IPS-15b (cell line): ENCODE measurements around the gene IFNL1.
"Not testable (repeated sequence)": the region's sequence is repeated elsewhere in the genome, so short reads cannot be mapped to it uniquely, and the experiment has no call there.

ENCODE experiments used
- H3K27me3 ChIP-seq: one replicate; pipeline ENCODE4 v1.6.1; 2013; ENCODE audit warnings: low read length; ENCODE audit not compliant: control insufficient read depth, insufficient read depth
- H3K36me3 ChIP-seq: one replicate; pipeline ENCODE4 v1.6.1; 2013; ENCODE audit warnings: low read length; ENCODE audit not compliant: control insufficient read depth, insufficient read depth
- H3K4me1 ChIP-seq: one replicate; pipeline ENCODE4 v1.6.1; 2013; ENCODE audit warnings: mild to moderate bottlenecking, low read length; ENCODE audit not compliant: control insufficient read depth, insufficient read depth
- H3K4me3 ChIP-seq: one replicate; pipeline ENCODE4 v1.5.1; 2013; ENCODE audit warnings: low read depth, low read length
- H3K9ac ChIP-seq: one replicate; pipeline ENCODE4 v1.6.1; 2013; ENCODE audit warnings: low read depth, mild to moderate bottlenecking, low read length
- H3K9me3 ChIP-seq: one replicate; pipeline ENCODE4 v1.6.1; 2013; ENCODE audit warnings: mild to moderate bottlenecking, low read length; ENCODE audit not compliant: control insufficient read depth, insufficient read depth

The IFNL1 gene

DNA sequence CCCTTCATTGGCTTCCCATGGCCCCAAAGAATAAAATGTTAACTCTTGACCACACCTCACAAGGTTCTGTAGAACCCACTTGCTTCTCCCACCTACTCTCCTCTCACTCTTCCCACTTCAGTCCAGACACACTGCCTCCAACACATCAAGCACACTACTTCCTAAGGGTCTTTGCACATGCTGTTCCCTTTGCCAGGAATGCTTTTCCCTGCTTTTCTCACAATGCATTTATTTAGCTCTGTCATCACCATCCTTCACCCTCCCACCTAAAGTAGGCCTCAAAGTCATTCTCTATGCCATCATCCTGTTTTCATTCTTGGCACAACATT lies 7.9 kb downstream of the IFNL1 start:
- H3K27me3 ChIP-seq = peaks cover 12% of the 10 kb centered on the region
- peaks cover 16% of the 10 kb centered on the region for H3K4me1 ChIP-seq
- H3K9me3 ChIP-seq = no peaks in the 10 kb centered on the region

DNA sequence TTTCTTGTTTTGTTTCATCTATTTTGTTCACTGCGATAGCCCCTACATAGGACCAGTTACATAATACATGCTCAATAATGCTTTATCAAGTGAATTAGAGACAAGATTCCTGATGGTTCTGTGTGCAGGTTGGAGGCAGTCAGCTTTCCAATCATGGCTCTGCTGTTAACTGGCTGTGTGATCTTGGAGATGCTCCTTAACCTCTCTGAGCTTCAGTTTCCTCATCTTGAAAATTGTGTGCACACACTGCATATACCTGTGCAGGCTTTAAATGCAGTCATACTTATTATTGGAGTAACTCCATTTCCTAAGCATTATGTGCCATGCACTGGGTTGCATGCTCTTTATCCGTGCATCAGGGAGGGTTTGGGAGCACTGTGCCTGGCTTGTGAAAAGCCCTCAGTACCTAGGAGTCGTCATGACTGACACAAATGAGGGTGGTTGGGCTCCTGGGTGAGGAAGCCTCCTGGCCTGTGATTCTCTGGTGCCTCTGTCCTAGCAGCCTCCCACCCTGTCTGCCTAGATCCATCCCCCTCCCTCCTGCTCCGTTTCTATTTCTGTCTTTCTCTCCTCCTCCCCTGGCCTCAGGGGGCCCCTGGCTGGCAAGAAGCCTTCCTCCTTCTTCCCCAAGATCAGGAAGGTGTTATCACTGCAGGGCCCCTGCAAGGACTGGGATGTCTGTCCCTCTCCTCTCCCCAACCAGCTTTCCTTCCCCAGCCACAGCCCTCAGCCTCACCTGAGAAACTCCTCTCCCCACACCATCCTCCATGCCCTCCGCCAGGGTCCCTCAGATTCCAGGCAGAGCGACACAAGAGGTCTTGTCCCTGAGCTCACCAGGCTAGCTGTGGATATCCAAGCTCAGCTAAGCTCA lies 8.7 kb downstream of the IFNL1 start:
- peaks cover 16% of the 10 kb centered on the region for H3K4me1 ChIP-seq
- H3K9ac ChIP-seq = no peak overlapping the region
- H3K4me3 ChIP-seq = peak overlapping the region; percentile 16
- peaks cover 12% of the 10 kb centered on the region for H3K27me3 ChIP-seq
- no peaks in the 10 kb centered on the region for H3K9me3 ChIP-seq
- H3K36me3 ChIP-seq = no peaks in the 10 kb centered on the region

More for the DNA sequence above, 7.9 kb downstream of the IFNL1 start:
- no peak overlapping the region for H3K4me3 ChIP-seq
- no peak overlapping the region for H3K9ac ChIP-seq
- H3K36me3 ChIP-seq = no peaks in the 10 kb centered on the region

DNA sequence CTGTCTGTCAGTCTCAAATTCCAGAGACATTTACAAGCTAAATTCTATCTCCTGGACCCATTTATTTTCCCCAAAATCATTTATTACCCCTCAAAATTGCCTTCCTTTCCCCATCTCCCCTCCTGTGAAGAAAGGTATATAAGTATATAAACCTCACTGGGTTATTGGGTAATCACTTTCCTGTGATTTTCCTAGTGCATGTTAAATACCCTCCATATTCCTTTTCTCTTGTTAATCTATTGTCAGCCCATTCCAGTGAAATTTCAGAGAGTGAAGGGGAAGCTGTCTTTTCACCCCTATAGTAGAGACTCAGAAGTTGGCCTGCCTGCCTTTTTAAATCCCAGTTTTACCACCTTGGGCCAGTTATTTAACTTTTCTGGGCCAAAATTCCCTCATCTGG lies 9.9 kb downstream of the IFNL1 start:
- Histone ChIP-seq H3K27me3 (peaks cover 12% of the 10 kb centered on the region), H3K9me3 (no peaks in the 10 kb centered on the region), H3K4me3 (no peak overlapping the region), H3K4me1 (peaks cover 16% of the 10 kb centered on the region), H3K9ac (no peak overlapping the region), H3K36me3 (no peaks in the 10 kb centered on the region)

DNA sequence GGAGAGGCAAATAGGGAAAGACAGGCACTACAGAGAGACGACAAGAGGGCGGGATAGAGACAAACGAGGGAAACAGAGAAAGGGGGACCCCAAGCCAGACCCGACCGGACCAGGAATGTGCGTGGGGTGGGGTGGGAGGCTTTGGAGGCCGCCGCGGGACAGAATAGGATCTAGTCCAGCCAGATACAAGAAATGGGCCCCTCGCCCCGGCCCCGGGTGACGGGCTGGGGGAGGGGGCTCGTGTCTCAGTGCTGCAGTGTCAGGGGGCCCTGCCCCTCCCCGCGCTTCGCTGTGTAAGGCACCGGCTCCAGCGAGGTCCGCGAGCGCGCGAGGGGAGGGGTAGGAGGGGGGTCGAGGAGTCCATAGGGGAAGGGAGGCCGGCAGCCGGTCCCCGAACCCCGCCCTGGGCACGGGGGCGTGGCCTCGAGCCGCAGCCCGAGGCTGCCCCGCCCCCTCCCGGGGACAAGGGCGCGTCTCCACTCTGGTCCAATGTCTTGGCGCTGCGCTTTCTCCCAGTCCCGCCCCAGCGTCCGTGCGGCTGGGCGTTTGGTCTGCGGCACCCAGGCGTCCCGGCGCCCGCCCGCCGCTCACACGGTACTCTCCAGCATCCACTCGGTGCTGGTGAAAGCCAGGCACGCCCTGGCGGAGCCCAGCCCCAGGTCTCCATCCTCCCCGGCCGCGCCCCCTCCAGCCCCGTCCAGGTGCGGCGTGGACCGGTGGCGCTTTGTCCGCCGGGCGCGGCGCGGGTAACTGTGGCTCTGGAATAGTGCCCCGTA lies 11.0 kb downstream of the IFNL1 start:
- peaks cover 12% of the 10 kb centered on the region for H3K27me3 ChIP-seq
- peak overlapping the region; percentile 9 for H3K9ac ChIP-seq
- no peaks in the 10 kb centered on the region for H3K36me3 ChIP-seq
- no peaks in the 10 kb centered on the region for H3K9me3 ChIP-seq
- peak overlapping the region; percentile 74 for H3K4me3 ChIP-seq
- peaks cover 16% of the 10 kb centered on the region for H3K4me1 ChIP-seq

DNA sequence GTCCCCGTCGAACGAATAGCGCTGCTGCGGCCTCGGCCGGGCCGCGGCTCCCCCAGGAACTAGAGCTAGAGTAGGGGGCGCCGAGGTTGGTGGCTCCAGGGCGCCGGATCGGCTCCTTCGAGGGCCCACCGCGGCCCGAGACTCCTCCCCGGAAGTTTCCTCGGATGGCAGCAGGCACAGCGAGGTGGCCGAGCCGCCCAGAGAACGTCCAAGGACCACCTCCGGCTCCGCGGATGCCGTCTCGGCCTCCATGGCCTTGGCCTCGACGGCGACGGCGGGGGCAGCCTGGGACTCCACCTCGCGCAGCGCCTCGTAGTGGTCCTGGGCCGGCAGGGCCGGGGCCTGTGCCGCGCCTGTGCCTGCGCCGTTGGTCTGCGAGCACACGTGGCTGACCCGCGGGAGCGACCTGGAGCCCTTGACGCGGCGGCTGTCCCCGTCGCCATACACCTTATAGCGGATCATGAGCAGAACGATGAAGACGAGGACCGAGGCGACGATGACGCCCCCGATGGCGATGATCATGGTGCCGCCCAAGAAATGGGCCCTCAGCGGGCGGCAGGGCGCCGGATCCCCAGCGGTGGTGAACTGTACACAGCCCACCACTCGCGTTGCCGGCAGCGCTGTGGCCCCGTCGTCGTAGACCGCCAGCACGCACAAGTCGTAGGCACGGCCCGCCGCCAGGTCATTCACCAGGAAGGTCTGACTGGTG lies 11.8 kb downstream of the IFNL1 start:
- H3K9me3 ChIP-seq = no peaks in the 10 kb centered on the region
- H3K27me3 ChIP-seq = peaks cover 12% of the 10 kb centered on the region
- peak overlapping the region; percentile 74 for H3K4me3 ChIP-seq
- H3K9ac ChIP-seq = no peak overlapping the region
- no peaks in the 10 kb centered on the region for H3K36me3 ChIP-seq
- peaks cover 14% of the 10 kb centered on the region for H3K4me1 ChIP-seq

DNA sequence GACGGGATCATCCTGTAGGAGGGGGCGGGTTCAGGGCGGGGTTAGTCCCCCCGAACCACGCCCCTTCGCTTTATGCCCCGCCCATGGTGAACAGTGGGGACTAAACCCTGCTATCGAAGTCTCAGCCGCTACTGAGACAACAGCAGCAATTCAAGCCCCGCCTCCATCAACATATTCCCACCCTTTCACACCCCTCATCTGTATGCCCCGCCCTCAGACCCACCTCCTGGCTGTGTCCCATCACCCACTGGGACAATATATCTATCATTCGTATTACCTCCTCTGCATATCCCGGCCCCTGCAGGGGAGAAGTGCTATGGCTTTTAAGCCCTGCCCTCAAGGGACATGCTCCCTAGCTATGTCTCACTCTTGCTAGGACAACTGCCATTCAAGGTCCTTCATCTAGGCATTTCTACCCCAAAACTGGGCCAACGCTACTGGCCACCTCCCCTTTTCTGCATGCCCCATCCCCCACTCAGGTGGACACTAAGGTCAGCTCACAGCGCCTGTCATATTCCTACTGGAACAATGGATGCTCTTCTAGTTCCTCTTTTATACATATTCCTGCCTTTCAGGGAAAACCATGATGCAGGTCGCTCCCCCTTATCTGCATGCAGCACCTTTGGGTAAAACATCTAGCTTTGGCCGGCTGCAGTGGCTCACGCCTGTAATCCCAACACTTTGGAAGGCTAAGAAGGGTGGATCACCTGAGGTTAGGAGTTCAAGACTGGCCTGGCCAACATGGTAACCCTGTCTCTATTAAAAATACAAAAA lies 12.5 kb downstream of the IFNL1 start:
- H3K4me3 ChIP-seq = peak overlapping the region; percentile 74
- H3K27me3 ChIP-seq = peaks cover 12% of the 10 kb centered on the region
- peaks cover 11% of the 10 kb centered on the region for H3K4me1 ChIP-seq
- peaks cover 2% of the 10 kb centered on the region for H3K36me3 ChIP-seq
- H3K9ac ChIP-seq = no peak overlapping the region
- no peaks in the 10 kb centered on the region for H3K9me3 ChIP-seq

DNA sequence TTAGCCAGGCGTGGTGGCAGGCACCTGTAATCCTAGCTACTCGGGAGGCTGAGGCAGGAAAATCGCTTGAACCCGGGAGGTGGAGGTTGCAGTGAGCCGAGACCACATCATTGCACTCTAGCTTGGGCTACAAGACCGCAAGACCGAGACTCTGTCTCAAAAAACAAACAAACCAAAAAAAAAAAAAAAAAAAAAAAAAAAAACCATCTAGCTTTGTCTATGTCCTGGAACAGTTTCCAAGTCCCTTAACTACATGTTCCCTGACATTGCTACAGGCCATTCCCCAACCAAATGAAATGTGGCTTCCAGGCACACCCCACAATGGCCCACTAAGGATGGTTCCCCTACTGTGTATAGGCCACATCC lies 13.1 kb downstream of the IFNL1 start:
- not testable (repeated sequence) for H3K9me3 ChIP-seq, H3K36me3 ChIP-seq, H3K9ac ChIP-seq, H3K4me3 ChIP-seq
- Histone ChIP-seq H3K4me1 (peaks cover 11% of the 10 kb centered on the region), H3K27me3 (peaks cover 12% of the 10 kb centered on the region)

DNA sequence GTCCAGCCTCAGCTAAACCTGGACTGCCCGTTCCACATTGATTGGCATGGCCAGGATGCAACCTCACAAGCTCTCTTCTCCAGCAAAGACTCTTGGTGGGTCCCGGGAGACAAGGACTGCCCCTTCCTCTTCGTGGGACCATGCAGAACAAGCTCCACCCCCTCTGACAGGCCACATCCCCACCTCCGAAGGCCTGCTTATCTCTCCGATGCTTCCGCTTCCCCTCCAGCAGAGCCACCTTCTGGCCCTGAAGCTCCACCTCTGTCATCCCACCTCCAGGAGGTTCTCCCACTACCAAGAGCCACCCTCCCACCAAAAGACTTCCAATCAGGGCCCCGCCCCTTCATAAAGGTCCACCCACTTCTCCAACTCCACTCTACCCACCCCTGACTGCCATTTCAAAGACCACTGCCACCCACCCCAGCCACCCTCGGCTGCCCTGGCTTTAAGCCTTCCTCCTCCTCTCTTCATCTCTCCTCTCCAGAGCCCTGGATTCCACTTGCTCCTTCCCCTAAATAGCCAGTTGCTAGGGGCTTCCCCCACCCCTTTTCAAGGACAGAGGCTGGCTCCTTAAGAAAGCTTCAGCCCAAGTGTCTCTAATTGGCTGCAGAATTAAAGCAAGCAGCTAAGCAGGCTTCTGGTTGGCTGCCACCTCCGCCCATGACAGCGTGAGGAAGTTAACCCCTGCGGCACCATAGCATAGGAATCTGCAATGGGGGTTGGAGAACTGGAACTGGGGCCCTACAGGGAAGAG lies 14.5 kb downstream of the IFNL1 start:
- Histone ChIP-seq H3K9ac (no peak overlapping the region), H3K4me1 (peaks cover 3% of the 10 kb centered on the region), H3K36me3 (peaks cover 14% of the 10 kb centered on the region), H3K4me3 (peak overlapping the region; percentile 22), H3K9me3 (no peaks in the 10 kb centered on the region), H3K27me3 (peaks cover 6% of the 10 kb centered on the region)

DNA sequence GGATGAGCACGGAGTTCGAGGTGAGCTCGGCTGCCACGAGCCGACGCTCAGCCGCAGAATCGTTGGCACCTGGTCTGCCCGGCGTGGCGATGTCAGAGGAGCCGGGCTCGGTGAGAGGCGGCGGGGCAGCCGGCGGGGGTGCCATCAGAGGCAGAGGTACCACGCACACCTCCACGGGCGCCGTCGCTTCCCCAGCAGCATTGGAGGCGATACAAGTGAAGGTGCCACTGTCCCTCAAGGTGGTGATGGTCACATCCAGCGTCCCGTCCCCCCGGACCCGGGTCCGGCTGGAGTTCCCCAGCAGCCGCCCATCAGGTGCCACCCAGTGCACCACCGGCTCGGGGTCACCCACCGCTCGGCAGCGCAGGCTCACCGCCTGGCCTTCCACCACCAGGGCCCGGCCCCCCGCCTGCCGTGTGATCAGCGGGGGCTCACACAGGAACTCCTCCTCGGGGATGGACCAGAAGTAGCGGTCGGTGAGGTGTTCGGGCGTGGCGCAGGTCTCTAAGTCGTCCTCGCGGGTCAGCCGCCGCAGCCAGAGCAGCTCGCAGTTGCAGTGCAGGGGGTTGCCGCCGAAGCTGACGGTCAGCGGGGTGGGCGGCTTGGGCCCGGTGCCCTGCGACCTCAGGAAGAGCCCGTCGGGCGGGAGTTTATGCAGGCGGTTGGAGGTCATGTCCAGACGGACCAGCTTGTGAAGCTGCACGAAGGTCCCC lies 18.0 kb downstream of the IFNL1 start:
- Histone ChIP-seq H3K36me3 (peaks cover 14% of the 10 kb centered on the region), H3K4me3 (no peak overlapping the region)

DNA sequence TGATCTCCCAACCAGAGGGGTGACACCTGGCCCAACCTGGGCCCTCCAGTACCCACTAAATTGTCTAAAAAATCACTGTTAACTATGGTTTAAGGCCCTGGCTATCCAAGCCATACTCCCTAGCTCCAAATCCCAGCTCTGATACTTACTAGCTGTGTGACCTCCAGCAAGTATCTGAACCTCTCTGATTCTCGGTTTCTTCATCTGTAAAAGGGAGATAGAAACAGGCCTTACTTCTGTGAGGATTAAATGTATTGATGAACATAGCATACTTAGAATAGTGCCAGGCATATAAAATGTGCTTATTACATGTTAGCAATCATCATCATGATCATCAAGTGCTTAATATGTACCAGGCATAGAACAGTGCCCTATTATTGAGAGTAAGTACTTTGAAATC lies 19.7 kb downstream of the IFNL1 start:
- Histone ChIP-seq H3K36me3 (peaks cover 14% of the 10 kb centered on the region), H3K4me3 (no peak overlapping the region), H3K9me3 (no peaks in the 10 kb centered on the region), H3K27me3 (peaks cover 7% of the 10 kb centered on the region), H3K9ac (no peak overlapping the region), H3K4me1 (no peaks in the 10 kb centered on the region)

More for the DNA sequence above, 18.0 kb downstream of the IFNL1 start:
- no peaks in the 10 kb centered on the region for H3K9me3 ChIP-seq
- no peak overlapping the region for H3K9ac ChIP-seq
- H3K27me3 ChIP-seq = peaks cover 3% of the 10 kb centered on the region
- H3K4me1 ChIP-seq = no peaks in the 10 kb centered on the region
